Endodermal cell (in vitro differentiated cells): ENCODE measurements around the gene MMP2. TPM values are rescaled to one million over a fixed set of nuclear protein-coding genes. Genes with fewer than 3 reads are reported as not detected.
A peak's percentile ranks its signal among the peaks of the same experiment; 100 is the strongest.

Source experiments
- DNase-seq: peaks from one replicate; pipeline ENCODE4 v3.0.0-alpha.2; 2017
- H3K27ac ChIP-seq: 2 replicates; pipeline ENCODE4 v1.5.1; 2013; ENCODE audit warnings: mild to moderate bottlenecking, low read depth, low read length, moderate library complexity
- H3K27me3 ChIP-seq: 2 replicates; pipeline ENCODE4 v1.6.1; 2013; ENCODE audit warnings: mild to moderate bottlenecking, low read length, moderate library complexity; ENCODE audit not compliant: insufficient read depth, control insufficient read depth, poor library complexity, severe bottlenecking
- H3K36me3 ChIP-seq: 2 replicates; pipeline ENCODE4 v1.7.0; 2013; ENCODE audit warnings: mild to moderate bottlenecking, low read length, moderate library complexity; ENCODE audit not compliant: control insufficient read depth, insufficient read depth
- H3K4me1 ChIP-seq: one replicate; pipeline ENCODE4 v1.7.0; 2013; ENCODE audit warnings: low read length; ENCODE audit not compliant: control insufficient read depth, insufficient read depth
- H3K4me3 ChIP-seq: 2 replicates; pipeline ENCODE4 v1.5.1; 2013; ENCODE audit warnings: mild to moderate bottlenecking, low read length, moderate library complexity
- H3K9ac ChIP-seq: 2 replicates; pipeline ENCODE4 v1.6.1; 2013; ENCODE audit warnings: mild to moderate bottlenecking, low read length, moderate library complexity; ENCODE audit not compliant: poor library complexity, severe bottlenecking; ENCODE audit errors: extremely low read depth
- H3K9me3 ChIP-seq: 2 replicates; pipeline ENCODE4 v1.6.1; 2013; ENCODE audit warnings: mild to moderate bottlenecking, low read length, moderate library complexity; ENCODE audit not compliant: control insufficient read depth
- H3K27ac Mint-ChIP-seq: 2 replicates; pipeline ENCODE4 v1.8.0; 2020; ENCODE audit warnings: mixed read lengths
- H3K27me3 Mint-ChIP-seq: 2 replicates; pipeline ENCODE4 v1.8.0; 2021; ENCODE audit warnings: mild to moderate bottlenecking, mixed read lengths; ENCODE audit not compliant: insufficient read depth
- H3K36me3 Mint-ChIP-seq: 2 replicates; pipeline ENCODE4 v1.8.0; 2020; ENCODE audit warnings: low read depth, mixed read lengths
- H3K4me1 Mint-ChIP-seq: 2 replicates; pipeline ENCODE4 v1.8.0; 2020; ENCODE audit warnings: mixed read lengths
- H3K4me3 Mint-ChIP-seq: 2 replicates; pipeline ENCODE4 v1.8.0; 2020; ENCODE audit warnings: mild to moderate bottlenecking, moderate library complexity, mixed read lengths
- H3K9me3 Mint-ChIP-seq: 2 replicates; pipeline ENCODE4 v1.8.0; 2020; ENCODE audit warnings: mild to moderate bottlenecking, mixed read lengths
- CTCF ChIP-seq: fragments of 200-600 bp; sonication (generic); conservative IDR thresholded peaks from 2 replicates; pipeline ENCODE4 v1.5.0; 2021; ENCODE audit warnings: antibody characterized with exemption, mild to moderate bottlenecking
- WGBS, 2 experiments: methylation state at CpG; one replicate each; pipeline versions ENCODE4 v1.1.5 to v1.1.7; 2013; ENCODE audit warnings: missing lambda C conversion rate in 2 of 2, mixed read lengths in 1 of 2; ENCODE audit not compliant: insufficient coverage in 1 of 2, insufficient read length in 1 of 2; 5-methylcytosine and 5-hydroxymethylcytosine counted together
- total RNA-seq, 2 donors: library from RNA; stranded (reverse); fragmentation: NEBNext Ultra II Directional in 1 of 2; extraction: Animal tissue kit (Norgen Biotek cat#: 25700) in 1 of 2; gene quantifications; 2 replicates in 1 of 2; 3 replicates in 1 of 2; pipeline ENCODE4 v1.2.1, GENCODE V29; 2021

MMP2 gene
- total RNA-seq, 2 donors from 2014 or later, result 65.0 to 80.4 TPM

GRCh38 chr16:55496509-55497145 is 17.6 kb downstream of the MMP2 start:
- H3K27me3 Mint-ChIP-seq, result no peaks in the 10 kb centered on the region
- H3K9me3 ChIP-seq, result no peaks in the 10 kb centered on the region
- TF ChIP-seq CTCF, result no peak
- 91% methylated on average over 8 of the region's 8 CpGs; no CpG with 5 or more reads in 1 of the 2 experiments for WGBS, 2 experiments
- no peaks in the 10 kb centered on the region for H3K4me1 ChIP-seq
- no peaks in the 10 kb centered on the region for H3K9me3 Mint-ChIP-seq
- H3K9ac ChIP-seq, result no peak overlapping the region
- peaks cover 15% of the 10 kb centered on the region for H3K36me3 Mint-ChIP-seq
- H3K4me1 Mint-ChIP-seq, result peaks cover 1% of the 10 kb centered on the region
- no peak overlapping the region for H3K4me3 ChIP-seq
- no peaks in the 10 kb centered on the region for H3K36me3 ChIP-seq
- no peaks in the 10 kb centered on the region for H3K27me3 ChIP-seq
- no peak overlapping the region for H3K4me3 Mint-ChIP-seq
- no peak overlapping the region for H3K27ac Mint-ChIP-seq
- H3K27ac ChIP-seq, result no peak overlapping the region
- DNase-seq, result peak; percentile 19

- no peak overlapping the region for H3K27ac ChIP-seq
- Mint-ChIP-seq H3K27ac (no peak overlapping the region), H3K36me3 (peaks cover 17% of the 10 kb centered on the region), H3K9me3 (no peaks in the 10 kb centered on the region), H3K4me3 (no peak overlapping the region), H3K4me1 (peaks cover 1% of the 10 kb centered on the region), H3K27me3 (no peaks in the 10 kb centered on the region)
- no peaks in the 10 kb centered on the region for H3K9me3 ChIP-seq
- no peaks in the 10 kb centered on the region for H3K4me1 ChIP-seq
- peak; percentile 12 for DNase-seq
- 90 to 93% methylated on average over 5 of the region's 5 CpGs for WGBS, 2 experiments
- H3K27me3 ChIP-seq, result no peaks in the 10 kb centered on the region
- TF ChIP-seq CTCF, result no peak
- H3K9ac ChIP-seq, result no peak overlapping the region
- no peak overlapping the region for H3K4me3 ChIP-seq
- no peaks in the 10 kb centered on the region for H3K36me3 ChIP-seq
Observed at GRCh38 chr16:55497558-55497957, 18.6 kb downstream of the MMP2 start.

- no peak overlapping the region for H3K9ac ChIP-seq
- H3K4me1 ChIP-seq, result no peaks in the 10 kb centered on the region
- WGBS, 2 experiments, result 93 to 100% methylated on average over 5 to 6 of the region's 6 CpGs
- H3K4me3 ChIP-seq, result no peak overlapping the region
- no peak overlapping the region for H3K27ac ChIP-seq
- peak; percentile 37 for DNase-seq
- no peaks in the 10 kb centered on the region for H3K27me3 ChIP-seq
- no peaks in the 10 kb centered on the region for H3K27me3 Mint-ChIP-seq
- no peak overlapping the region for H3K27ac Mint-ChIP-seq
- peaks cover 1% of the 10 kb centered on the region for H3K4me1 Mint-ChIP-seq
- no peaks in the 10 kb centered on the region for H3K9me3 ChIP-seq
- no peaks in the 10 kb centered on the region for H3K36me3 ChIP-seq
- H3K4me3 Mint-ChIP-seq, result no peak overlapping the region
- peaks cover 17% of the 10 kb centered on the region for H3K36me3 Mint-ChIP-seq
- no peak for TF ChIP-seq CTCF
- no peaks in the 10 kb centered on the region for H3K9me3 Mint-ChIP-seq
Observed at GRCh38 chr16:55498101-55498500, 19.1 kb downstream of the MMP2 start.
